SK-N-SH treated with all-trans-retinoic acid at 6 μM for 48 hours (cell line): ENCODE measurements around the gene GPRASP1.
A peak's percentile ranks its signal among the peaks of the same experiment; 100 is the strongest.

Experiments used
- ATAC-seq: fragments of 200-7000 bp; cut with Tn5 transposase; 3 replicates; pipeline ENCODE4 v1.9.1; 2020; ENCODE audit warnings: mild to moderate bottlenecking, moderate library complexity
- BACH2 ChIP-seq: fragments of 250-450 bp; sonication (Bioruptor Pico); IDR thresholded peaks from 2 replicates; pipeline ENCODE4 v1.9.0; 2021; ENCODE audit warnings: mild to moderate bottlenecking, borderline replicate concordance
- CSDC2 ChIP-seq: fragments of 250-450 bp; sonication (Bioruptor Pico); IDR thresholded peaks from 2 replicates; pipeline ENCODE4 v1.5.0; 2020; ENCODE audit warnings: mild to moderate bottlenecking, moderate library complexity
- ESRRG ChIP-seq: fragments of 250-450 bp; sonication (Bioruptor Pico); IDR thresholded peaks from 2 replicates; pipeline ENCODE4 v1.6.1; 2021; ENCODE audit warnings: mild to moderate bottlenecking
- ISL1 ChIP-seq: fragments of 250-450 bp; sonication (Bioruptor Pico); IDR thresholded peaks from 2 replicates; pipeline ENCODE4 v2.1.2; 2022; ENCODE audit warnings: mild to moderate bottlenecking, moderate library complexity
- OSR1 ChIP-seq: fragments of 250-450 bp; sonication (Bioruptor Pico); IDR thresholded peaks from 2 replicates; pipeline ENCODE4 v1.8.0; 2022; ENCODE audit warnings: moderate library complexity, mild to moderate bottlenecking, inconsistent platforms
- PATZ1 ChIP-seq: fragments of 250-450 bp; sonication (Bioruptor Pico); IDR thresholded peaks from 2 replicates; pipeline ENCODE4 v1.8.0; 2020; ENCODE audit warnings: mild to moderate bottlenecking, moderate library complexity, borderline replicate concordance
- PPARA ChIP-seq: fragments of 250-450 bp; sonication (Bioruptor Pico); IDR thresholded peaks from 2 replicates; pipeline ENCODE4 v1.5.0; 2020; ENCODE audit warnings: mild to moderate bottlenecking, borderline replicate concordance
- RARB ChIP-seq: fragments of 250-450 bp; sonication (Bioruptor Pico); IDR thresholded peaks from 2 replicates; pipeline ENCODE4 v1.8.0; 2021; ENCODE audit warnings: mild to moderate bottlenecking, moderate library complexity
- SNAI2 ChIP-seq: fragments of 250-450 bp; sonication (Bioruptor Pico); IDR thresholded peaks from 2 replicates; pipeline ENCODE4 v1.5.0; 2020; ENCODE audit warnings: mild to moderate bottlenecking, moderate library complexity
- TCF4 ChIP-seq: fragments of 250-450 bp; sonication (Bioruptor Pico); IDR thresholded peaks from 2 replicates; pipeline ENCODE4 v1.8.0; 2021; ENCODE audit warnings: mild to moderate bottlenecking, moderate library complexity, borderline replicate concordance
- TOX ChIP-seq: fragments of 250-450 bp; sonication (Bioruptor Pico); IDR thresholded peaks from 2 replicates; pipeline ENCODE4 v1.8.0; 2021; ENCODE audit warnings: mild to moderate bottlenecking, moderate library complexity, borderline replicate concordance
- ZC3H10 ChIP-seq: fragments of 250-450 bp; sonication (Bioruptor Pico); IDR thresholded peaks from 2 replicates; pipeline ENCODE4 v1.5.1; 2021; ENCODE audit warnings: mild to moderate bottlenecking, moderate library complexity
- ZFP3 ChIP-seq: fragments of 250-450 bp; sonication (Bioruptor Pico); IDR thresholded peaks from 2 replicates; pipeline ENCODE4 v1.5.0; 2020; ENCODE audit warnings: mild to moderate bottlenecking, moderate library complexity
- ZFP30 ChIP-seq: fragments of 450-650 bp; formaldehyde crosslinking; IDR thresholded peaks from 2 replicates; pipeline ENCODE4 v1.5.0; 2022; ENCODE audit warnings: mild to moderate bottlenecking, moderate library complexity
- ZNF565 ChIP-seq: fragments of 450-650 bp; formaldehyde crosslinking; conservative IDR thresholded peaks from 2 replicates; pipeline ENCODE4 v1.5.0; 2020; ENCODE audit warnings: low read depth, mild to moderate bottlenecking, moderate library complexity
- ZNF8 ChIP-seq: fragments of 450-650 bp; formaldehyde crosslinking; IDR thresholded peaks from 2 replicates; pipeline ENCODE4 v1.5.0; 2020; ENCODE audit warnings: mild to moderate bottlenecking, moderate library complexity
- TF ChIP-seq, protein P1 (sequence below): fragments of 250-450 bp; sonication (Bioruptor Pico); IDR thresholded peaks from 2 replicates; pipeline ENCODE4 v1.8.0; 2021; ENCODE audit warnings: low read depth, mild to moderate bottlenecking, moderate library complexity, borderline replicate concordance
- TF ChIP-seq, protein P2 (sequence below): fragments of 250-450 bp; sonication (Bioruptor Pico); IDR thresholded peaks from 2 replicates; pipeline ENCODE4 v1.5.0; 2020; ENCODE audit warnings: mild to moderate bottlenecking, moderate library complexity
- TF ChIP-seq, protein P3 (sequence below): fragments of 250-450 bp; sonication (Bioruptor Pico); IDR thresholded peaks from 2 replicates; pipeline ENCODE4 v1.5.1; 2021; ENCODE audit warnings: mild to moderate bottlenecking, moderate library complexity

GPRASP1 gene

DNA sequence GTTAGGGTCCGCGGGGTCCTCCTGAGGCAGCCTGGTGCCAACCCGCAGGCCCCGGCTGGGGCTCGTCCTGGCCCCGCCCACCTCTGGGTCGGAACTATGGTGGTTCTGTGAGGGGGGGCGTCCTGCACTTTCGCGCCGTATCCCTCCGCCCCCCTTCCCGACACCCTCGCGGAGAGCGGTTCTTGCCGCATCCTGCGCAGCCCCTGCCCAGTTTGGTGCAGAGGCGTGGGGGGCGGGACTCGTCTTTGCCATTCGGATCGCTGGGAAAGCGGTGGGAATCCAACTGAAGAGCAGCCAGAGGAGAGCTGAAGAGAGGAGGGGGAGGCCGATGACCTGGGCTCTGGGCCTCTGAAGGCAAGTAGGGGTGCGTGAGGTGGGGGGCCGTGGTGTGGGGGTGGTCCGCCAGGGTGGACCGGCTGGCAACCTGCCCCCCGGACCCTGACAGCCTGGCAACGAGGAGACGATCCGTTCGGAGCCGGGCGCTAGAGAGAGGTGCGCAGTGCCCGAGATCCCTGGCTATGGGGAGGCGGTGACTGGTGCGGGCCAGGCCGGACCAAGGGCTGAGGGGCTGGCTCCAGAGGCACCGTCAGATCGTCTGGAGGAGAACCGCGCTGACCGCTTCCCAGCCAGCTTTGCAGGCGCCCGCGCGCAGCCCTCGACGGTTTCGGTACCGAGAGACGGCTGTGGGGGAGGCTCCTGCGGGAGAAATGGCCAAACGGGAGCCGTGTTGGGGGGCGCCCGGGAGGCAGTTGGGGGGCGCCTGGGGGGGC is at the start of gene GPRASP1:
GPRASP1 (plus strand) TSS at position 242 of the 770 bp plus-strand sequence. CDS start 2,431 bp downstream, outside the sequence.
- peak; percentile 86 for ATAC-seq
- TF ChIP-seq PATZ1 (CRISPR knock-in tag), result peak; percentile 49; the same call in 1 of the 2 replicates
- TF ChIP-seq TOX (CRISPR knock-in tag), result no peak
- no peak for TF ChIP-seq ESRRG (CRISPR knock-in tag)
- TF ChIP-seq, protein P1, sequence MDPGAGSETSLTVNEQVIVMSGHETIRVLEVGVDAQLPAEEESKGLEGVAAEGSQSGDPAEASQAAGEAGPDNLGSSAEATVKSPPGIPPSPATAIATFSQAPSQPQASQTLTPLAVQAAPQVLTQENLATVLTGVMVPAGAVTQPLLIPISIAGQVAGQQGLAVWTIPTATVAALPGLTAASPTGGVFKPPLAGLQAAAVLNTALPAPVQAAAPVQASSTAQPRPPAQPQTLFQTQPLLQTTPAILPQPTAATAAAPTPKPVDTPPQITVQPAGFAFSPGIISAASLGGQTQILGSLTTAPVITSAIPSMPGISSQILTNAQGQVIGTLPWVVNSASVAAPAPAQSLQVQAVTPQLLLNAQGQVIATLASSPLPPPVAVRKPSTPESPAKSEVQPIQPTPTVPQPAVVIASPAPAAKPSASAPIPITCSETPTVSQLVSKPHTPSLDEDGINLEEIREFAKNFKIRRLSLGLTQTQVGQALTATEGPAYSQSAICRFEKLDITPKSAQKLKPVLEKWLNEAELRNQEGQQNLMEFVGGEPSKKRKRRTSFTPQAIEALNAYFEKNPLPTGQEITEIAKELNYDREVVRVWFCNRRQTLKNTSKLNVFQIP (CRISPR knock-in tag), result no peak

DNA sequence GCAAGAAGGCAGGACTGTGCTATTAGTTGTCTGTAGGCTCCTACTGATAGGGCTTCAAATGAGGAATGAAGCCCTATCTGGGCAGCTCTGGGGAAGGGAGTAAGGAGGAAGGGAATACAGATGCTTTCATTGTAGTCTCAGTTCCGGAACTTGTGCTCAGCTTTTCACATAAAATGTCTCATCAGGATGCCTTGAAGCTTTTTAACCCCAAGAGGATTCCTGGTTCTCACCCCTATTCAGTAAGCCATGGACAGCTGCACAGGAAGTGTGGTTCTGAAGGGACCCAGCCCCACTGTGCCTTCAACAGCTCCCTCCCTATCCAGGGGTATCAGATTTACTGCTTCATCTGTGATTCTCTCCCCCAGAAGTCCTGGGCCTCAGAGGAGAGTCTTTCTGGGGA is 47.0 kb upstream of the GPRASP1 start:
- TF ChIP-seq CSDC2 (no peak), ZNF8 (no peak), OSR1 (CRISPR knock-in tag) (no peak), ZFP30 (CRISPR knock-in tag) (no peak), TOX (CRISPR knock-in tag) (no peak), ESRRG (CRISPR knock-in tag) (no peak), RARB (CRISPR knock-in tag) (no peak), BACH2 (CRISPR knock-in tag) (no peak), ZNF565 (CRISPR knock-in tag) (no peak), SNAI2 (CRISPR knock-in tag) (no peak), PPARA (CRISPR knock-in tag) (no peak), ZC3H10 (CRISPR knock-in tag) (no peak), TCF4 (CRISPR knock-in tag) (no peak), PATZ1 (CRISPR knock-in tag) (no peak), ZFP3 (CRISPR knock-in tag) (no peak), ISL1 (no peak)
- TF ChIP-seq, protein P1 (CRISPR knock-in tag), result no peak
- TF ChIP-seq, protein P2, sequence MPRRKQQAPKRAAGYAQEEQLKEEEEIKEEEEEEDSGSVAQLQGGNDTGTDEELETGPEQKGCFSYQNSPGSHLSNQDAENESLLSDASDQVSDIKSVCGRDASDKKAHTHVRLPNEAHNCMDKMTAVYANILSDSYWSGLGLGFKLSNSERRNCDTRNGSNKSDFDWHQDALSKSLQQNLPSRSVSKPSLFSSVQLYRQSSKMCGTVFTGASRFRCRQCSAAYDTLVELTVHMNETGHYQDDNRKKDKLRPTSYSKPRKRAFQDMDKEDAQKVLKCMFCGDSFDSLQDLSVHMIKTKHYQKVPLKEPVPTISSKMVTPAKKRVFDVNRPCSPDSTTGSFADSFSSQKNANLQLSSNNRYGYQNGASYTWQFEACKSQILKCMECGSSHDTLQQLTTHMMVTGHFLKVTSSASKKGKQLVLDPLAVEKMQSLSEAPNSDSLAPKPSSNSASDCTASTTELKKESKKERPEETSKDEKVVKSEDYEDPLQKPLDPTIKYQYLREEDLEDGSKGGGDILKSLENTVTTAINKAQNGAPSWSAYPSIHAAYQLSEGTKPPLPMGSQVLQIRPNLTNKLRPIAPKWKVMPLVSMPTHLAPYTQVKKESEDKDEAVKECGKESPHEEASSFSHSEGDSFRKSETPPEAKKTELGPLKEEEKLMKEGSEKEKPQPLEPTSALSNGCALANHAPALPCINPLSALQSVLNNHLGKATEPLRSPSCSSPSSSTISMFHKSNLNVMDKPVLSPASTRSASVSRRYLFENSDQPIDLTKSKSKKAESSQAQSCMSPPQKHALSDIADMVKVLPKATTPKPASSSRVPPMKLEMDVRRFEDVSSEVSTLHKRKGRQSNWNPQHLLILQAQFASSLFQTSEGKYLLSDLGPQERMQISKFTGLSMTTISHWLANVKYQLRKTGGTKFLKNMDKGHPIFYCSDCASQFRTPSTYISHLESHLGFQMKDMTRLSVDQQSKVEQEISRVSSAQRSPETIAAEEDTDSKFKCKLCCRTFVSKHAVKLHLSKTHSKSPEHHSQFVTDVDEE (CRISPR knock-in tag), result no peak
- TF ChIP-seq, protein P3, sequence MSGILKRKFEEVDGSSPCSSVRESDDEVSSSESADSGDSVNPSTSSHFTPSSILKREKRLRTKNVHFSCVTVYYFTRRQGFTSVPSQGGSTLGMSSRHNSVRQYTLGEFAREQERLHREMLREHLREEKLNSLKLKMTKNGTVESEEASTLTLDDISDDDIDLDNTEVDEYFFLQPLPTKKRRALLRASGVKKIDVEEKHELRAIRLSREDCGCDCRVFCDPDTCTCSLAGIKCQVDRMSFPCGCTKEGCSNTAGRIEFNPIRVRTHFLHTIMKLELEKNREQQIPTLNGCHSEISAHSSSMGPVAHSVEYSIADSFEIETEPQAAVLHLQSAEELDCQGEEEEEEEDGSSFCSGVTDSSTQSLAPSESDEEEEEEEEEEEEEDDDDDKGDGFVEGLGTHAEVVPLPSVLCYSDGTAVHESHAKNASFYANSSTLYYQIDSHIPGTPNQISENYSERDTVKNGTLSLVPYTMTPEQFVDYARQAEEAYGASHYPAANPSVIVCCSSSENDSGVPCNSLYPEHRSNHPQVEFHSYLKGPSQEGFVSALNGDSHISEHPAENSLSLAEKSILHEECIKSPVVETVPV (CRISPR knock-in tag), result no peak
- no peak for ATAC-seq
